Muscle layer of duodenum (tissue), 2 donors: ENCODE data around the gene CUBN.

Experiments
- H3K27ac ChIP-seq: one replicate; pipeline ENCODE4 v1.7.0; 2013; ENCODE audit warnings: mild to moderate bottlenecking, low read length
- H3K27me3 ChIP-seq: one replicate; pipeline ENCODE4 v1.7.0; 2013; ENCODE audit warnings: low read depth, mild to moderate bottlenecking, control low read depth, low read length
- H3K36me3 ChIP-seq, 2 donors: one replicate each; pipeline ENCODE4 v1.7.0; 2013; ENCODE audit warnings: low read length in 2 of 2, control low read depth in 1 of 2, mild to moderate bottlenecking in 1 of 2; ENCODE audit not compliant: insufficient read depth in 2 of 2, control insufficient read depth in 1 of 2
- H3K4me1 ChIP-seq, 2 donors: one replicate each; pipeline ENCODE4 v1.7.0; 2013; ENCODE audit warnings: low read length in 2 of 2, mild to moderate bottlenecking in 2 of 2, control low read depth in 1 of 2, moderate library complexity in 1 of 2; ENCODE audit not compliant: insufficient read depth in 2 of 2, control insufficient read depth in 1 of 2
- H3K4me3 ChIP-seq, 2 donors: one replicate each; pipeline ENCODE4 v1.7.0; 2013; ENCODE audit warnings: low read length in 2 of 2, low read depth in 1 of 2, mild to moderate bottlenecking in 1 of 2
- H3K9me3 ChIP-seq, 2 donors: one replicate each; pipeline ENCODE4 v1.7.0; 2013; ENCODE audit warnings: low read length in 2 of 2, control low read depth in 1 of 2, mild to moderate bottlenecking in 1 of 2; ENCODE audit not compliant: control insufficient read depth in 1 of 2
- donor health status: healthy.

Gene CUBN

DNA sequence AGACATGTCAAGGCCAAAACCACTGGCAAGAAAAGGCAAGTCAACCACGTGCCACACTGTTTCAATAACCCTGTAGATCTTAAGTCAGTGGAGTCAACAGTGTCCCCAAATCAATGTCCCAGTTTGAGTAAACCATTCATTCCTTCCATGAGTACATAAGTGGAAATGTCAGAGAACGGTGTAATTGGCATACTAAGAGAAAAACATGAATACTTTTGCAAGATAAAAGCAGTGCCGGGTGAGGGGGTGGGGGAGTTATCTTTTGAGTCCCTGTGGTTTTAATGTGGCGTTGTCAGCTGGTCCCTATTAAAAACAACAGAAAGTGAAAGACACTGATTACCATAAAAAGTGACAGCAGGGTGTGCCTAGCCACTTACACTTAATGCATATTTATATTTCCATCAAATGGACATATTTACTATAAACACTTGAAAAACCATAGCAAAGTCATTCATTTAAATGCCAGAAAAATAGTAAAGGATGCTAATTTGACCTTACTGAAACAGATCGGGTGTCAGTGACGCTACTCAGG is 350.2 kb downstream of the CUBN start:
- Histone ChIP-seq H3K4me3 (no peak overlapping the region), H3K27ac (no peak overlapping the region), H3K36me3 (peaks cover 0 to 4% of the 10 kb centered on the region in 2 donors), H3K9me3 (no peaks in the 10 kb centered on the region), H3K27me3 (no peaks in the 10 kb centered on the region), H3K4me1 (no peaks in the 10 kb centered on the region)

DNA sequence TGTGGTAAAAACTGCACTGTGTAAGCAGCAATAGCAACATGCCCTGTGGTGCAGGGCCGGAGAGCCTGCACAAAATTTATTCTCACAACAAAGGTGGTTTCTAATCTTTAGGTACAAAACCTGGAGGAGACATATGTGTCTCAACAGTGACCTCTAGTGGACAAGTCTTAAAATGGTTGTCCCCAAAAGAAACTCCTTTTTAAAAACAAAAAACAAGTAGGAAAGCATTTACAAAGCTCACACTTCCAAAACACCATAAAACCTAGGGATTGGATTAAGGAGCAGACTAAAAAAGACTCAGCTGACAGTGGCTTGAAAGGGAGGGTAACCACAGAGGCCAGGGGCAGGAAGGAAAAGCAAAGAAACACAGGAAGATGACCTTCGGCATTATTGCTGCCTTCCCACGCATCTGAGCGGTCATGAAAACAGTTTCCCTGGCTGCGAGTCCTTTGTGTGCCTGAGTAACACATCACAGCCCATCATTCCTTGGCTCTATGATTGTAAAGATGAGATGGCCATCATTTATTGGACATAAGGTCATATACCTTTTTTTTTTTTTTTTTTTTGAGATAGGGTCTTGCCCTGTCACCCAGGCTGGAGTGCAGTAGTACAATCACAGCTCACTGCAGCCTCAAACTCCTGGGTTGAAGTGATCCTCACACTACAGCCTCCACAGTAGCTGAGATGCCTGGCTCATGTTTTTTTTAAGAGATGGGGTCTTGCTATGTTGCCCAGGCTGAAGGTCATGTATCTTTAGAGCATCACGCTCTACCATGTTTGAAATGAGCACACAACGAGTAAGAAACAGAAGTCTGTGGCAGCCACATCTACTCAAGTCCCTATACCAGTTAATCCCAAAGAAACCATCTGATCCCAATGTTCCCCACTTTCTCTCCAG is 351.9 kb downstream of the CUBN start:
- Histone ChIP-seq H3K36me3 (peaks cover 0 to 4% of the 10 kb centered on the region in 2 donors), H3K27ac (no peak overlapping the region), H3K27me3 (no peaks in the 10 kb centered on the region), H3K9me3 (no peaks in the 10 kb centered on the region), H3K4me1 (no peaks in the 10 kb centered on the region), H3K4me3 (no peak overlapping the region)

DNA sequence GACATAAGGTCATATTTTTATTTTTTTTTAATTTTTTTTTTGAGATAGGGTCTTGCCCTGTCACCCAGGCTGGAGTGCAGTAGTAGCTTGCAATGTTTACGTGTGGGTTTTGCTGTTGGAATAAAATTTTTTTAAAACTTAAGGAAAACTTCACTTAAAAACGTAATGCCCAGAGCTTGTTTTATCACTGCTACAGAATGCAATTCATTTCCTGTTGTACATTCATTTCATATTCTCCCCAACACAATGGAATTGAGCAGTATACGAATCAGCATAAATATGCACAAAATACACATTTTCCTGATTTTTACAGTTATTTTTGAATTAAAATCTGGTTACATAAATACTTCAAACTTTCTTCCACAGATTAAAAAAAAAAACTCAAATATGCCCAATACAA is 352.7 kb downstream of the CUBN start:
- H3K9me3 ChIP-seq: no peaks in the 10 kb centered on the region
- no peaks in the 10 kb centered on the region for H3K27me3 ChIP-seq
- no peak overlapping the region for H3K27ac ChIP-seq

More for the DNA sequence above, 352.7 kb downstream of the CUBN start:
- no peak overlapping the region for H3K4me3 ChIP-seq
- peaks cover 0 to 4% of the 10 kb centered on the region in 2 donors for H3K36me3 ChIP-seq
- no peaks in the 10 kb centered on the region for H3K4me1 ChIP-seq
